Neural progenitor cell (in vitro differentiated cells): ENCODE data around the gene MAP3K13. TPM values are rescaled to one million over a fixed set of nuclear protein-coding genes. Genes with fewer than 3 reads are reported as not detected.
A peak's percentile ranks its signal among the peaks of the same experiment; 100 is the strongest.
"Not testable (repeated sequence)": the region's sequence is repeated elsewhere in the genome, so short reads cannot be mapped to it uniquely, and the experiment has no call there.

Experiments
- DNase-seq: peaks from one replicate; pipeline ENCODE4 v3.0.0-alpha.2; 2016; ENCODE audit warnings: low spot score
- H2AFZ ChIP-seq: fragments of 200-600 bp; sonication (generic); replicated peaks from 2 replicates; pipeline ENCODE4 v1.6.1; 2016; ENCODE audit warnings: antibody characterized with exemption
- H3F3A ChIP-seq: fragments of 200-600 bp; sonication (generic); 2 replicates; pipeline ENCODE4 v1.6.1; 2016; ENCODE audit warnings: antibody characterized with exemption, low read depth
- H3K27ac ChIP-seq: fragments of 200-600 bp; sonication (generic); 2 replicates; pipeline ENCODE4 v1.5.1; 2016; ENCODE audit warnings: mild to moderate bottlenecking
- H3K27me3 ChIP-seq: fragments of 200-600 bp; sonication (generic); 2 replicates; pipeline ENCODE4 v1.6.1; 2016; ENCODE audit warnings: mild to moderate bottlenecking, moderate library complexity
- H3K36me3 ChIP-seq: fragments of 200-600 bp; sonication (generic); 2 replicates; pipeline ENCODE4 v1.5.1; 2016
- H3K4me1 ChIP-seq: fragments of 200-600 bp; sonication (generic); 2 replicates; pipeline ENCODE4 v1.6.1; 2016; ENCODE audit warnings: mixed run types
- H3K4me2 ChIP-seq: fragments of 200-600 bp; sonication (generic); 2 replicates; pipeline ENCODE4 v1.6.1; 2016
- H3K4me3 ChIP-seq: fragments of 200-600 bp; sonication (generic); 2 replicates; pipeline ENCODE4 v1.5.1; 2016
- H3K79me2 ChIP-seq: fragments of 200-600 bp; sonication (generic); 2 replicates; pipeline ENCODE4 v1.6.1; 2016; ENCODE audit warnings: low read depth
- H3K9ac ChIP-seq: fragments of 200-600 bp; sonication (generic); 2 replicates; pipeline ENCODE4 v1.6.1; 2016
- H3K9me3 ChIP-seq: fragments of 200-600 bp; sonication (generic); 2 replicates; pipeline ENCODE4 v1.5.1; 2016; ENCODE audit warnings: low read depth
- H4K20me1 ChIP-seq: fragments of 200-600 bp; sonication (generic); 2 replicates; pipeline ENCODE4 v1.6.1; 2016; ENCODE audit warnings: low read depth
- H3K27ac Mint-ChIP-seq: 3 replicates; pipeline ENCODE4 v1.8.0; 2021; ENCODE audit warnings: mixed read lengths
- H3K27me3 Mint-ChIP-seq: 2 replicates; pipeline ENCODE4 v1.8.0; 2022; ENCODE audit warnings: low read depth, mild to moderate bottlenecking, inconsistent platforms, moderate library complexity, mixed read lengths; ENCODE audit not compliant: insufficient read depth
- H3K36me3 Mint-ChIP-seq: 3 replicates; pipeline ENCODE4 v1.8.0; 2021; ENCODE audit warnings: mixed read lengths
- H3K4me1 Mint-ChIP-seq: 3 replicates; pipeline ENCODE4 v1.8.0; 2021; ENCODE audit warnings: mixed read lengths
- H3K4me3 Mint-ChIP-seq: 3 replicates; pipeline ENCODE4 v1.8.0; 2021; ENCODE audit warnings: mild to moderate bottlenecking, moderate library complexity, mixed read lengths
- H3K9me3 Mint-ChIP-seq: 3 replicates; pipeline ENCODE4 v1.8.0; 2020; ENCODE audit warnings: mixed read lengths
- EZH2 ChIP-seq: fragments of 200-600 bp; sonication (generic); IDR thresholded peaks from 2 replicates; pipeline ENCODE4 v1.6.1; 2017; ENCODE audit warnings: antibody characterized with exemption, mild to moderate bottlenecking, moderate library complexity
- EZH2phosphoT487 ChIP-seq: fragments of 200-600 bp; sonication (generic); IDR thresholded peaks from 2 replicates; pipeline ENCODE4 v1.6.1; 2017; ENCODE audit warnings: antibody characterized with exemption
- total RNA-seq: library from RNA; depleted of rRNA; stranded (reverse); fragments of >200 nt; gene quantifications from 2 replicates; pipeline ENCODE4 v1.2.3, GENCODE V29; 2015; ENCODE audit warnings: low replicate concordance
- TF ChIP-seq, protein P1 (sequence below): fragments of 200-600 bp; sonication (generic); IDR thresholded peaks from 2 replicates; pipeline ENCODE4 v1.5.1; 2017; ENCODE audit warnings: antibody characterized with exemption, mild to moderate bottlenecking

Gene MAP3K13
- total RNA-seq, 1 donor from 2014 or later: 34.6 TPM

DNA sequence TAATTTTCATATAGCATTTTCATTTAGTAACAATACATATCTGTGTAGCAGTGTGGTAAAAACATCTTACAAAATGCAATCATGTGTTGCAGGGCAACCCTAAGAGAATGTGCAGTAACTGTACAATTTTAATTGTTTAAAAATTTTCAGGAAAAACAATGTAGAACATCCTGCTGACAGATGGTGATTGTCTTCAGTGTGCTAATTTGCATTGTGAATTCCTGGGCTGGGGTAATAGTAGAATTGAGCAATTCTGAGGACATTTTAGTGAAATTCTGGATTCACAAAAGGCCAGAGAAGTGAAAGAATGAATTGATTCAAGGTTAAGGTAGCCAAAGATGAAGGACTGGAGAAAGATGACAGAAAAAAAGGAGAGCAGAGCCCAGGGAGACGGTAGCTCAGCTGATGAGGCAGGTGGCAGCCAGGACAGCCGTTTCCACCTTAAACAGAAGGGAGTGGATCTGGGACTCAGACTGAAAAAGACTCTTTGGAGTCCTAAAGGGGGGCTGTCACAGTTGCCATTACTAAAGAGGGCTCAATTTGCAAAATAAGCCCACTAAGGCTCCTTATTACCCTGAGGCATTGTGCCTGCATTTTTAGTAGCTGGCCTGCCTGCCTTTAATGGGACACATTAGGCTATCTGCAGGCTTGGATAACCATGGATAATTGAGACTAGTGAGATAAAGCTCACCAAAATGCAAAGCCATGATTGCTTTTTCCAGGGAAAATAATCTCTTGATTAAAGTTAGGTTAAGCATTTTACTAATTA lies 8.6 kb downstream of the MAP3K13 start:
- no peak overlapping the region for H3K27ac ChIP-seq
- H3K9me3 Mint-ChIP-seq: no peaks in the 10 kb centered on the region

GRCh38 chr3:185381320-185382058 lies 18.6 kb downstream of the MAP3K13 start:
- no peaks in the 10 kb centered on the region for H3F3A ChIP-seq
- Mint-ChIP-seq H3K9me3 (peaks cover 11% of the 10 kb centered on the region), H3K27me3 (no peaks in the 10 kb centered on the region), H3K36me3 (no peaks in the 10 kb centered on the region), H3K4me1 (no peaks in the 10 kb centered on the region), H3K4me3 (no peak overlapping the region), H3K27ac (no peak overlapping the region)
- no peaks in the 10 kb centered on the region for H3K27me3 ChIP-seq
- H3K4me2 ChIP-seq: no peak overlapping the region
- no peak overlapping the region for H2AFZ ChIP-seq
- TF ChIP-seq EZH2phosphoT487 (no peak), EZH2 (no peak)
- TF ChIP-seq, protein P1, sequence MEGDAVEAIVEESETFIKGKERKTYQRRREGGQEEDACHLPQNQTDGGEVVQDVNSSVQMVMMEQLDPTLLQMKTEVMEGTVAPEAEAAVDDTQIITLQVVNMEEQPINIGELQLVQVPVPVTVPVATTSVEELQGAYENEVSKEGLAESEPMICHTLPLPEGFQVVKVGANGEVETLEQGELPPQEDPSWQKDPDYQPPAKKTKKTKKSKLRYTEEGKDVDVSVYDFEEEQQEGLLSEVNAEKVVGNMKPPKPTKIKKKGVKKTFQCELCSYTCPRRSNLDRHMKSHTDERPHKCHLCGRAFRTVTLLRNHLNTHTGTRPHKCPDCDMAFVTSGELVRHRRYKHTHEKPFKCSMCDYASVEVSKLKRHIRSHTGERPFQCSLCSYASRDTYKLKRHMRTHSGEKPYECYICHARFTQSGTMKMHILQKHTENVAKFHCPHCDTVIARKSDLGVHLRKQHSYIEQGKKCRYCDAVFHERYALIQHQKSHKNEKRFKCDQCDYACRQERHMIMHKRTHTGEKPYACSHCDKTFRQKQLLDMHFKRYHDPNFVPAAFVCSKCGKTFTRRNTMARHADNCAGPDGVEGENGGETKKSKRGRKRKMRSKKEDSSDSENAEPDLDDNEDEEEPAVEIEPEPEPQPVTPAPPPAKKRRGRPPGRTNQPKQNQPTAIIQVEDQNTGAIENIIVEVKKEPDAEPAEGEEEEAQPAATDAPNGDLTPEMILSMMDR: no peak
- H3K9ac ChIP-seq: no peak overlapping the region
- no peak overlapping the region for H3K27ac ChIP-seq
- H3K36me3 ChIP-seq: no peaks in the 10 kb centered on the region
- no peaks in the 10 kb centered on the region for H3K79me2 ChIP-seq
- H3K4me3 ChIP-seq: no peak overlapping the region
- no peaks in the 10 kb centered on the region for H4K20me1 ChIP-seq
- no peaks in the 10 kb centered on the region for H3K4me1 ChIP-seq
- DNase-seq: no peak
- H3K9me3 ChIP-seq: no peaks in the 10 kb centered on the region

More for the DNA sequence above, 8.6 kb downstream of the MAP3K13 start:
- H3K27me3 Mint-ChIP-seq: no peaks in the 10 kb centered on the region
- H3K4me3 Mint-ChIP-seq: no peak overlapping the region
- peaks cover 10% of the 10 kb centered on the region for H3K4me1 Mint-ChIP-seq
- H3K9me3 ChIP-seq: no peaks in the 10 kb centered on the region
- no peak overlapping the region for H3K27ac Mint-ChIP-seq
- peak; percentile 7 for DNase-seq
- no peaks in the 10 kb centered on the region for H4K20me1 ChIP-seq
- peaks cover 12% of the 10 kb centered on the region for H3K4me1 ChIP-seq
- TF ChIP-seq EZH2phosphoT487 (no peak), EZH2 (no peak)
- TF ChIP-seq, protein P1: no peak
- no peak overlapping the region for H2AFZ ChIP-seq
- no peak overlapping the region for H3K9ac ChIP-seq
- no peak overlapping the region for H3K4me3 ChIP-seq
- H3K36me3 Mint-ChIP-seq: no peaks in the 10 kb centered on the region
- H3F3A ChIP-seq: peaks cover 13% of the 10 kb centered on the region
- H3K27me3 ChIP-seq: peaks cover 14% of the 10 kb centered on the region
- peak overlapping the region; percentile 24 for H3K4me2 ChIP-seq
- no peaks in the 10 kb centered on the region for H3K79me2 ChIP-seq
- no peaks in the 10 kb centered on the region for H3K36me3 ChIP-seq

DNA sequence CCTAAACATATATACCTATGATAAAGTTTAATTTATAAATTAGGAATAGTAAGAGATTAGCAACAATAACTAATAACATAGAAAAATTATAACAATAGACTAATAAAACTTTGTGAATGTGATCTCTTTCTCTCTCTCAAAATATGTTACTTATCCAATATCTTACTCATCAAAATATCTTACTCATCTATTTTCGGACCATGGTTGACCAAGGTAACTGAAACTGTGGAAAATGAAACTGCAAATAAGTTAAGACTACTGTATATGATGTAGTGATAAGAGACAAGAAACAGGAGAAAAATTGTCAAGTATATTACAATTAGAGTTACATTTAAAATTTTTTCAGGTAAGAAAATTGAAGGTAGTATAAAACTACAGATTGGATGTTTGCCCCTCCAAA lies 19.2 kb downstream of the MAP3K13 start:
- Histone ChIP-seq H3K79me2 (no peaks in the 10 kb centered on the region), H3K27ac (no peak overlapping the region), H3K9ac (no peak overlapping the region), H3K36me3 (no peaks in the 10 kb centered on the region), H2AFZ (no peak overlapping the region), H3K4me1 (no peaks in the 10 kb centered on the region), H4K20me1 (no peaks in the 10 kb centered on the region), H3K9me3 (no peaks in the 10 kb centered on the region), H3K27me3 (no peaks in the 10 kb centered on the region), H3F3A (no peaks in the 10 kb centered on the region), H3K4me3 (no peak overlapping the region), H3K4me2 (no peak overlapping the region)
- no peak for TF ChIP-seq EZH2phosphoT487
- Mint-ChIP-seq H3K36me3 (no peaks in the 10 kb centered on the region), H3K9me3 (peaks cover 11% of the 10 kb centered on the region), H3K4me1 (no peaks in the 10 kb centered on the region), H3K4me3 (no peak overlapping the region), H3K27ac (no peak overlapping the region), H3K27me3 (no peaks in the 10 kb centered on the region)
- no peak for DNase-seq

DNA sequence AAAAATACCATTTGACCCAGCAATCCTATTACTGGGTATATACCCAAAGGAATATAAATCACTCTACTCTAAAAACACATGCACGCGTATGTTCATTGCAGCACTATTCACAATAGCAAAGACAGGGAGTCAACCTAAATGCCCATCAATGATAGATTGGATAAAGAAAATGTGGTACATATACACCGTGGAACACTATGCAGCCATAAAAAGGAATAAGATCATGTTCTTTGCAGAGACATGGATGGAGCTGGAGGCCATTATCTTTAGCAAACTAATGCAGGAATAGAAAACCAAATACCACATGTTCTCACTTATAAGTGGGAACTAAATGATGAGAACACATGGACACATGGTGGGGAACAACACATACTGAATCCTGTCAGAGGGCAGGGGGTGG lies 23.6 kb downstream of the MAP3K13 start:
- not testable (repeated sequence) for H3K36me3 ChIP-seq, H3K4me1 Mint-ChIP-seq, H3K27ac ChIP-seq, H3K4me2 ChIP-seq, H3K9me3 Mint-ChIP-seq, H3F3A ChIP-seq, H2AFZ ChIP-seq, H3K79me2 ChIP-seq, H3K9ac ChIP-seq, H3K4me3 Mint-ChIP-seq, H3K9me3 ChIP-seq, H3K36me3 Mint-ChIP-seq, H3K4me1 ChIP-seq, H3K4me3 ChIP-seq, H3K27ac Mint-ChIP-seq, H3K27me3 ChIP-seq, DNase-seq, H3K27me3 Mint-ChIP-seq, H4K20me1 ChIP-seq
